ENCODE results near the gene SMARCB1.
"Not testable (repeated sequence)": the region's sequence is repeated elsewhere in the genome, so short reads cannot be mapped to it uniquely, and the experiment has no call there.

Gene SMARCB1

GRCh38 chr22:23847991-23848864 lies 61.5 kb downstream of the SMARCB1 start:
- DNase-seq, result no peak

DNA sequence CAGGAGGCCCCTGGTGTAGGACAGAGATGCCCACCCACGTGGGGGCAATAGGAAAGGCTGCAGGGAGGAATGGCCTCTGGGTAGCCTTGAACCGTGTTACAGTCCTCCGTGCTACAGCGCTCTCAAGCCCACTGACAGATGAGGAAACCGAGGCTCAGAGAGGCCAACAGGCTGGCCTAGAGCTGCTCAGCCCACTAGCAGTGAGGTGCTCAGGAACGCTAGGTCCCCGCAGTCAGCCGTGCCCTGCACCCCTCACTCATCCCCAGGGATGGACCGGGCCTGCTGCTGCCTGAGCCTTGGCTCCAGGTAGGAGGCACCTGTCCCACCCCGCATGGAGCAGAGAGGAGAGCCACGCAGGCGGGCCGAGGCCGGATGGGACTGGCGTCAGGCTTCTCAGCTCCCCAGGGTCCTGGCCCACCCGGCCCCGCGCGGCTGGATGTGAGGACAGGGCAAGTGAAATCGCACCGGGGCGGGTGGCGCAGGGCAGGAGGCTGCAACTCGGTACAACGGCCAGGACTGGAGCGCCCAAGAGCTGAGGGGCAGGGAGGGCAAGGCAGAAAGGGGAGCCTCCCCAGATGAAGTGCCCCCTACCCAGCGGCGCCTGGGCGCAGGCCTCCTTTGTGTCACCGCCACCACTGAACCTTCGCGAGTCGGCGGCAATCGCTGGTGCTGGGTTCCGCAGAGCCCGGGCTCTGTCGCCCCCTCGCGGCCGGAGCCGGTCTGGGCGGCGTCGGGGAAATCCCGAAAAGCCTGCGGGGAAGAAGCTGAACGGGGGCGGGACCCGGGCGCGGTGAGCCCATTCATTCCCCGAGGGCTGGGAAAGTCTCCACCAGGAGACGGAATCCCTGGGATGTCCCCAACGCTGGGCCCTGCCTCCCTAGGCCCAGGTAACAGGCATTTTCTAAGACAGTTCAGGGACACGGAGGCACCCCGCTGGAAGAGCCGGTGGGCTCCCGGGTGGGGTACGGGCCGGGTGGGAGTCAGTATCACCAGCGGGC lies 62.5 kb downstream of the SMARCB1 start:
- DNase-seq, result peak; percentile 57 to 76

DNA sequence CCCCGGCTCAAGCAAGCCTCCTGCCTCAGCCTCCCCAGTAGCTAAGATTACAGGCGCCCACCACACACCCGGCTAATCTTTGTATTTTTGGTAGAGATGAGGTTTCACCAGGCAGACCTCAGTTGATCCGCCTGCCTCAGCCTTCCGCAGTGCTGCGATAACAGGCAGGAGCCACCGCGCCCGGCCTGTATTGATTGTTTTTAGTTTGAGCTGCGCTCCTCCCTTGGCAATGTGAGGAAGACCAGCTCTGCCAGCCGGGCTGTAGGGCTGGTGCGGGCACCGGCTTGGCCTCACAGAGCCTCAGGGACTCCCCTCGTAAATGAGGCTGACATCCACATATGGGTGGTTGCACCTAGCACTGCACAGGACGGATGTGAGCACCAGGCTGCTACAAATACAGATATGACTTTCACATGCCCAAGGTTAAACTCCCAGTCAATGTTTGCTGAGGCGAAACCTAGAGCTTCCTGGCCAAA lies 63.4 kb downstream of the SMARCB1 start:
- DNase-seq, result no peak

DNA sequence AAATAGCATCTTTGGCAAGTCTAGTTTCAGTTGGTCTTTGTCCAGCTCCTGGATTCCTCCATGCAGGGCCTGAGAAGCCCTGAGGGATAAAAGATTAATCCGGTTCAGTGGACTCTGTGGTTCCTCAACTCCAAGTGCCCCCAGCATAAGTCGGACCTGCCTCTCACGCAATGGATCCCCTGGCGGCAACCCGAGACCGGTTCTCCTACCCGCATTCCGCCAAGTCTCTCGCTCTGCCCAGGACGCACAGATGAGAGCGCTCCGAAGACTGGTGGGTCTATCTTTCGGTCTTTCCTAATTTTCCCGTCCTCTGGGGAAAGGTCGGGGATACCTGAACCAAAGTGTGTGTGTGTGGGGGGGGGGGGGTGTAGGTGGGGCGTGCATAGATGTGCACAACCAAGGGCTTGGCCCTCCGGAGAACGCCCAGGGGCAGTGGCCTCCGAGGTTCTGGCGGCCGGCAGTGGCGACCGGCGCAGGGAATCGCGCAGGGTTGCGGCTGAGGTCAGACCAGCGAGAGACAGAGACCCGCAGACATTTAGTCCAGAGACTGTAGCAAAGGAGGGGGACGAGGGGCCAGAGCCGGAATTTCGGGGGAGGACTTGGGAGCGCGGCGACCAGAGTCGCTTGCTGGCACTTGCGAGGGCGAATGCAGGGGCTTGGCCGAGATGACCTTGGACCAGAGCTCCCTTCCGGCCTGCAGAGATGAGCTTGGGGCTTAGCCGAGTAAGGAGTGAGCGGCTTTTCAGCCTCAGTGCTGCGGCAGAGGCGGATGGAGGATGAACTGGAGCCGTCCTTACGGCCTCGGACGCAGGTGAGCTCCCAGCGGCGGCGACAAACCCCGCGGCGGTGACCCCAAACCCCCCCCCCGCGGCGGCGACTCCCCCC lies 70.2 kb downstream of the SMARCB1 start:
- DNase-seq, result peak; percentile 49 to 82

GRCh38 chr22:23857606-23858483 lies 71.1 kb downstream of the SMARCB1 start, which contains the start of gene SLC2A11:
Gene SLC2A11, plus strand, starts transcription at chr22:23857875. Its CDS starts 125 bp downstream, at chr22:23858000.
- peak; percentile 98 to 100 for DNase-seq

GRCh38 chr22:23858484-23858815 lies 71.7 kb downstream of the SMARCB1 start:
- DNase-seq, result no peak

DNA sequence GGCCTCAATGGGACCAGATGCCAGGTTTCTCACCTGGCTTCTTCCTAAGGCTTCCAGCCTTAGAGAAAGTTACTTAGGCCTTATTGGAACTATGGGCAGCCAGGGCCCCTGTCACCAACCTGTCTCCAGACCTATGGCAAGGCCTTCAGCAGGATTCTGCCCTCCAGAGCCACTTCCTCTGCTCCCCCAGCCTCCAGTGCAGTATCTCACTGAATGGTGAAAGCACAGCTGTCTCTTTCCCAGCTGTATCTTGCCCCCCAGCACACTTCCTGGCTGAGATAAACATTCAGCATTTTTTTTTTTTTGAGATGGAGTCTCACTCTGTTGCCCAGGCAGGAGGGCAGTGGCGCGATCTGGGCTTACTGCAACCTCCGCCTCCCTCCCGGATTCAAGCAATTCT lies 72.4 kb downstream of the SMARCB1 start:
- no peak for DNase-seq

DNA sequence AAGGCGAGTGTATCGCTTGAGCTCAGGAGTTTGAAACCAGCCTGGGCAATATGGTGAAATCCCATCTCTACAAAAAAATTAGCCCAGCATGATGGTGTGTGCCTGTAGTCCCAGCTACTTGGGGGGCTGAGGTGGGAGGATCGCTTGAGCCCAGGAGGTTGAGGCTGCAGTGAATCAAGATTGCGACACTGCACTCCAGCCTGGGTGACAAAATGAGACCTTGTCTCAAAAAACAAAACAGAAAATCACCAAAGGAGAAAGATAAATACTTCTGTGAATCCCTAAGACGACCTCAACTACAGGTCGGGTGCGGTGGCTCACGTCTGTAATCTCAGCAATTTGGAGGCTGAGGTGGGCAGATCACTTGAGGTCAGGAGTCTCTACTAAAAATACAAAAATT lies 73.4 kb downstream of the SMARCB1 start:
- not testable (repeated sequence) for DNase-seq

- DNase-seq, result peak; percentile 52 to 76
Observed at GRCh38 chr22:23862103-23862502, 75.3 kb downstream of the SMARCB1 start.

DNA sequence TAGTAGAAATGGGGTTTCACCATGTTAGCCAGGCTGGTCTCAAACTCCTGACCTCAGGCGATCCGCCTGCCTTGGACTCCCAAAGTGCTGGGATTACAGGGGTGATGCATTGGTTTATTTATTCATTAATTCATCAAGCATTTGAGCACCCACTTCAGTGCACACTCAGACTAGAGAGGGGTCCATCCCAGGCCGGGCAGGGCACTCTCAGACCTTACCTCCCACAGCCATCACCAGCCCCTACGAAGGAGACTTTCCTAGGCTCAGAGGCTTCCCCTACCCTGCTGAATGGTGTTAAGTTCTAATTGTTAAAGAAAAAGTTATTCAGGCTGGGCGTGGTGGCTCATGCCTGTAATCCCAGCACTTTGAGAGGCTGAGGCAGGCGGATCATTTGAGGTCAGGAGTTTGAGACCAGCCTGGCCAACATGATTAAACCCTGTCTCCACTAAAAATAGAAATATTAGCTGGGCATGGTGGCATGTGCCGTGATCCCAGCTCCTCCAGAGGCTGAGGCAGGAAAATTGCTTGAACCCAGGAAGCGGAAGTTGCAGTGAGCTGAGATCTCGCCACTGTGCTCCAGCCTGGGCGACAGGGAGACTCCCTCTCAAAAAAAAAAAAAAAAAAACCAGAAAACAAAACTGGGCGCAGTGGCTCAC lies 77.9 kb downstream of the SMARCB1 start:
- not testable (repeated sequence) for DNase-seq

- DNase-seq, result no peak
Observed at GRCh38 chr22:23868580-23868979, 81.8 kb downstream of the SMARCB1 start.

- no peak for DNase-seq
Observed at GRCh38 chr22:23874871-23875270, 88.1 kb downstream of the SMARCB1 start.

DNA sequence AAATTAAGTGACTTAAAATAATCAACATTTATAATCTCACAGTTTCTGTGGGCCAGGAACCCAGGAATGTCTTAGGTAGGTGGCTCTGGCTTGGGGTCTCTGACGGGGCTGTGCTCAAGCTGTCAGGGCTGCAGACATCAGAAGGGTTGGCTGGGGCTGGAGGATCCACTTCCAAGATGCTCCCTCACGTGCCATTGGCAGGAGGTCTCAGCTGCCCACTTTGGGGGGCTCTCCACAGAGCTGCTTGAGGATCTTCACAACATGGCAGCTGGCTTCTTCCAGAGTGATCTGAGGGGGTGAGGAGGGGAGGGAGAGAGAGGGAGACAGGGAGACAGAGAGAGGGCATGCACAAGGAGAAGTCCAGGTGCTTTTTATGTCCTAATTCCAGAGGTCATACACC lies 89.0 kb downstream of the SMARCB1 start:
- DNase-seq, result no peak

DNA sequence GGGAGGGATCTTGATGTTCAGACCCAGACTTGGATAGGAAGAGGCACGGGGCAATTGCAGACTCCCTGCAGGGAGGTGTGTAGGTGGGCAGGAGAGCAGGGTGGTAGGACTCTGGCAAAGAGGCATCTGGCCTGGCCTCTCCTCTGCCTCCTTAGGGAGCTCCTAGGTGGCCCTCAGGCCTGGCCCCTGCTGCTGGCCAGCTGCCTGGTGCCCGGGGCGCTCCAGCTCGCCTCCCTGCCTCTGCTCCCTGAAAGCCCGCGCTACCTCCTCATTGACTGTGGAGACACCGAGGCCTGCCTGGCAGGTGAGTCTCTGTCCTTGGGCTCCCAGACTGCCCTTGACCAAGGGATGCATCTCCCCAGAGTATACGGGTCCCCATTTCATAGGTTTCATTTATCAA lies 90.8 kb downstream of the SMARCB1 start:
- DNase-seq, result no peak

- DNase-seq, result no peak
Observed at GRCh38 chr22:23878219-23878618, 91.5 kb downstream of the SMARCB1 start.

- no peak for DNase-seq
Observed at GRCh38 chr22:23882370-23882769, 95.6 kb downstream of the SMARCB1 start.

DNA sequence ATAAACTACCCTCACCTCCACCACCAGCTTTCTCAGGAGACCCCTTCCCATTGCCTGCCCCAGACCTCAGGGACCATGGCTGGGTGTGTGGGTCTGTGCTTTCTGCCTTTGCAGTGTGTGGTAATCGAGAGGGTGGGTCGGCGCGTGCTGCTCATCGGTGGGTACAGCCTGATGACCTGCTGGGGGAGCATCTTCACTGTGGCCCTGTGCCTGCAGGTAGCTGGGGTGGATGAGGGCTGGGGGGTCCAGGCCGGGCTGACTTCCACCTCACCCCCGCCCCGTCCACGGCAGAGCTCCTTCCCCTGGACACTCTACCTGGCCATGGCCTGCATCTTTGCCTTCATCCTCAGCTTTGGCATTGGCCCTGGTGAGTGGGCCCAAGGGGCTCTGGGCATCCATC lies 96.9 kb downstream of the SMARCB1 start:
- no peak for DNase-seq

- peak in 1 of 2 experiments; percentile 60 for DNase-seq
Observed at GRCh38 chr22:23884140-23884539, 97.4 kb downstream of the SMARCB1 start.
